ENCODE data around the gene RASSF1. TPM values are rescaled to one million over a fixed set of nuclear protein-coding genes. Genes with fewer than 3 reads are reported as not detected.

Gene RASSF1
- total RNA-seq, 1 experiment from 2014 or later, result 15.8 TPM

GRCh38 chr3:50340147-50340447, 539 bp downstream of the RASSF1 start:
- Histone ChIP-seq H3K9me3 (ENCODE audit: control insufficient read depth, low read depth, low read length) (no peaks in the 10 kb centered on the region), H2AFZ (ENCODE audit: low read length) (no peak overlapping the region), H3K23me2 (ENCODE audit: insufficient read length, low read depth, low read length, poor library complexity, severe bottlenecking) (peaks cover 24% of the 10 kb centered on the region), H2BK120ac (ENCODE audit: low read depth, low read length, poor library complexity, severe bottlenecking) (no peak overlapping the region), H2BK20ac (ENCODE audit: low read depth, low read length, poor library complexity, severe bottlenecking) (no peak overlapping the region), H3T11ph (ENCODE audit: low read length) (no peak overlapping the region), H2BK15ac (ENCODE audit: low read depth, low read length) (no peak overlapping the region), H3K23ac (ENCODE audit: insufficient read length, low read depth, low read length) (no peak overlapping the region), H3K14ac (ENCODE audit: insufficient read depth, low read length) (no peak overlapping the region), H3K9ac (ENCODE audit: extremely low read depth, insufficient read length, low read length) (no peak overlapping the region), H4K91ac (ENCODE audit: insufficient read length, low read depth, low read length) (no peak overlapping the region), H3K79me1 (ENCODE audit: insufficient read depth, low read depth, low read length, poor library complexity, severe bottlenecking) (no peaks in the 10 kb centered on the region), H3K79me2 (ENCODE audit: insufficient read depth, low read length) (peaks cover 5% of the 10 kb centered on the region; the same call in 1 of the 2 replicates), H2BK12ac (ENCODE audit: insufficient read length, low read depth, low read length) (no peak overlapping the region), H2BK5ac (ENCODE audit: insufficient read length, low read length) (no peak overlapping the region), H3K4me2 (ENCODE audit: insufficient read depth, insufficient read length, low read length) (peak overlapping the region; percentile 61), H3K27ac (ENCODE audit: insufficient read length, low read depth, low read length) (no peak overlapping the region), H3K4ac (ENCODE audit: low read depth, low read length) (no peak overlapping the region), H4K8ac (replicated peaks; ENCODE audit: insufficient read length, low read depth, low read length) (no peak overlapping the region), H2AK5ac (ENCODE audit: insufficient read length, low read length) (no peak overlapping the region), H3K4me1 (ENCODE audit: insufficient read depth, low read length) (no peaks in the 10 kb centered on the region; the same call in 1 of the 2 replicates), H4K20me1 (ENCODE audit: control insufficient read depth, insufficient read depth, insufficient read length) (no peaks in the 10 kb centered on the region), H3K27me3 (ENCODE audit: insufficient read depth, low read length) (peaks cover 18% of the 10 kb centered on the region; the same call in 1 of the 2 replicates), H3K56ac (ENCODE audit: insufficient read length, low read depth, low read length) (no peak overlapping the region), H3K18ac (ENCODE audit: insufficient read length, low read depth, low read length) (no peak overlapping the region), H4K5ac (ENCODE audit: insufficient read length, low read depth, low read length) (no peak overlapping the region)
- Mint-ChIP-seq H3K4me3 (peak overlapping the region; percentile 33 to 63; a peak in 4 of 5 replicates), H3K4me1 (peaks cover 24 to 36% of the 10 kb centered on the region in 2 experiments), H3K9me3 (no peaks in the 10 kb centered on the region; a peak in 1 of 5 replicates), H3K27me3 (ENCODE audit: low read depth) (peaks cover 64% of the 10 kb centered on the region), H3K36me3 (ENCODE audit: insufficient read depth in 1 of 3, low read depth in 3 of 3) (peaks cover 0 to 2% (median 0%) of the 10 kb centered on the region in 3 experiments; a peak in 4 of 7 replicates), H3K27ac (no peak overlapping the region)
- no peak for DNase-seq
- no peak for TF ChIP-seq CTCF (conservative IDR thresholded peaks at IDR 0.05)
- WGBS (ENCODE audit: extremely low coverage, insufficient read length, low lambda C conversion rate), result no CpG with 5 or more reads among the region's 9 CpGs
